ENCODE data around the gene ARSG.

- TF ChIP-seq EZH2 (IDR thresholded peaks at IDR 0.05; ENCODE audit: borderline replicate concordance, low read length) (no peak), CTCF (IDR thresholded peaks at IDR 0.05; ENCODE audit: low read length) (no peak)
These were observed 144.1 kb downstream of the ARSG start for GRCh38 chr17:68435361-68435760.

Data from OCI-LY1 (cell line).